HAP-1 (cell line): ENCODE measurements around the gene EML5.

Experiments
- DNase-seq, 2 experiments: peaks; one replicate each; pipeline ENCODE4 v3.0.0-alpha.2; 2016 to 2020; ENCODE audit warnings: low spot score in 2 of 2
- H3K27me3 ChIP-seq: fragments of 250-450 bp; sonication (Bioruptor Pico); 2 replicates; pipeline ENCODE4 v1.5.1; 2020; ENCODE audit warnings: low read depth, mild to moderate bottlenecking, moderate library complexity
- H3K36me3 ChIP-seq: fragments of 250-450 bp; sonication (Bioruptor Pico); replicated peaks from 2 replicates; pipeline ENCODE4 v1.5.1; 2020; ENCODE audit warnings: mild to moderate bottlenecking
- H3K4me1 ChIP-seq: fragments of 250-450 bp; sonication (Bioruptor Pico); 2 replicates; pipeline ENCODE4 v1.5.1; 2020; ENCODE audit warnings: mild to moderate bottlenecking
- H3K4me3 ChIP-seq: fragments of 250-450 bp; sonication (Bioruptor Pico); 2 replicates; pipeline ENCODE4 v1.5.1; 2020; ENCODE audit warnings: mild to moderate bottlenecking, moderate library complexity
- H3K9me3 ChIP-seq: fragments of 250-450 bp; sonication (Bioruptor Pico); 2 replicates; pipeline ENCODE4 v1.5.1; 2020; ENCODE audit warnings: mild to moderate bottlenecking, moderate library complexity
- in situ Hi-C: fragments of 300-500 bp; cut with MboI; formaldehyde crosslinking; loops from 3 replicates; pipeline ENCODE4 v1.14.3; 2020; ENCODE audit warnings: low sequenced_read_pairs, inconsistent platforms, mixed read lengths

The EML5 gene

GRCh38 chr14:88616697-88617096 is 176.1 kb downstream of the EML5 start:
- Histone ChIP-seq H3K27me3 (no peaks in the 10 kb centered on the region), H3K9me3 (no peaks in the 10 kb centered on the region), H3K36me3 (peaks cover 27% of the 10 kb centered on the region), H3K4me3 (no peak overlapping the region), H3K4me1 (peaks cover 3% of the 10 kb centered on the region; the same call in 1 of the 2 replicates)
- DNase-seq, result no peak
- in situ Hi-C loops, result no loop called here

GRCh38 chr14:88614218-88614907 is 178.4 kb downstream of the EML5 start:
- Histone ChIP-seq H3K4me1 (peaks cover 3% of the 10 kb centered on the region; the same call in 1 of the 2 replicates), H3K9me3 (no peaks in the 10 kb centered on the region), H3K4me3 (no peak overlapping the region), H3K27me3 (no peaks in the 10 kb centered on the region), H3K36me3 (peaks cover 47% of the 10 kb centered on the region)
- DNase-seq, result no peak
- in situ Hi-C loops, result no loop called here

DNA sequence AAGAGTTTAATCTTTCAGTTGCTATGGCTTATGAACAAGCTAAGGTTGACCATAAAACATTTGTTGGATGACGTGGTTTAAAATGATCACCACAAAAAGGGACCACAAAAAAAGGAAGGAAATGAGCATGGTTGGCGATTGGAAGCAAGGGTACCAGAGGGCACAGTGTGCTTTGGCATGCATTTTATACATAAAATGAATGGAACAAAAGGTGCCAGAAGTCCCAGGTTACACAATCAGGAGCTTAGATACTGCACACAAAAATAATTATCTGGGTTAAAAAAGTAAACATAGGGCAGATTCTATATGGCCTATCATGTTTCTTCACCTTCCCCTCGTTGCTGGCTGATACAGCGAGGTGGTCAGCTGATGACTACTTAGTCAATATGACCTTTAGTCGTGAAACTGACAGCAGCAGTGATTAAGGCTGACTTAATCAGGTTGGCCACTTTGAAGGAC is 179.2 kb downstream of the EML5 start:
- H3K4me3 ChIP-seq, result no peak overlapping the region
- H3K36me3 ChIP-seq, result peaks cover 54% of the 10 kb centered on the region
- in situ Hi-C loops, result no loop called here
- no peaks in the 10 kb centered on the region for H3K9me3 ChIP-seq
- DNase-seq, result no peak
- H3K27me3 ChIP-seq, result no peaks in the 10 kb centered on the region
- peaks cover 3% of the 10 kb centered on the region; the same call in 1 of the 2 replicates for H3K4me1 ChIP-seq

GRCh38 chr14:88612981-88613380 is 179.8 kb downstream of the EML5 start:
- in situ Hi-C loops, result no loop called here
- no peaks in the 10 kb centered on the region for H3K9me3 ChIP-seq
- H3K4me1 ChIP-seq, result no peaks in the 10 kb centered on the region
- no peaks in the 10 kb centered on the region for H3K27me3 ChIP-seq
- no peak for DNase-seq
- H3K4me3 ChIP-seq, result no peak overlapping the region
- peaks cover 58% of the 10 kb centered on the region for H3K36me3 ChIP-seq

DNA sequence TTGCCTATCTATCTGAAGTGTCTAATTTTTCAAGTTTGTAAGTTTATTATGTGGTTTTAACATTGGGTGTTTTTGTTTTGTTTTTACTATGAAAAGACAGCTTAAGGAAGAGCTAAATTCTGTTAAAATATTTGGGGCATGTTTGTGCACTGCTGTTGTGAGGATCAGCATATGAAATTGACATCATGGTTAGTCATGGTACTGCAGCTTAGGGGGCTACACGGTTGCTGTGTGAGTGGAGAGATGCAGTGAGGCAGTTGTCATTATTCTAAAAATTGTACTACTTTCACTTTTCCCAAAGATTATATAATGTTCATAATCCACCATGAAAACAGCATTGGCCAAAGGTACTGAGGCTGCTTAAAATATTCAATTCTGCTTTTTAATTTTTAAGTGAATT is 180.9 kb downstream of the EML5 start:
- no peak for DNase-seq
- no peaks in the 10 kb centered on the region for H3K9me3 ChIP-seq
- H3K27me3 ChIP-seq, result no peaks in the 10 kb centered on the region
- H3K4me1 ChIP-seq, result no peaks in the 10 kb centered on the region
- no peak overlapping the region for H3K4me3 ChIP-seq
- H3K36me3 ChIP-seq, result peaks cover 58% of the 10 kb centered on the region
- in situ Hi-C loops, result no loop called here

GRCh38 chr14:88607829-88608228 is 184.9 kb downstream of the EML5 start:
- Histone ChIP-seq H3K4me1 (no peaks in the 10 kb centered on the region), H3K27me3 (no peaks in the 10 kb centered on the region), H3K9me3 (no peaks in the 10 kb centered on the region), H3K4me3 (no peak overlapping the region), H3K36me3 (peaks cover 59% of the 10 kb centered on the region)
- in situ Hi-C loops, result no loop called here
- DNase-seq, result no peak

GRCh38 chr14:88605594-88605993 is 187.2 kb downstream of the EML5 start:
- DNase-seq, result no peak
- Histone ChIP-seq H3K9me3 (no peaks in the 10 kb centered on the region), H3K4me3 (no peak overlapping the region), H3K27me3 (no peaks in the 10 kb centered on the region), H3K4me1 (no peaks in the 10 kb centered on the region), H3K36me3 (peaks cover 54% of the 10 kb centered on the region)
- in situ Hi-C loops, result no loop called here

GRCh38 chr14:88604212-88604611 is 188.5 kb downstream of the EML5 start:
- no peaks in the 10 kb centered on the region for H3K9me3 ChIP-seq
- in situ Hi-C loops, result no loop called here
- H3K4me1 ChIP-seq, result no peaks in the 10 kb centered on the region
- H3K27me3 ChIP-seq, result no peaks in the 10 kb centered on the region
- no peak overlapping the region for H3K4me3 ChIP-seq
- H3K36me3 ChIP-seq, result peaks cover 45% of the 10 kb centered on the region
- DNase-seq, result no peak

- no peaks in the 10 kb centered on the region for H3K9me3 ChIP-seq
- DNase-seq, result no peak
- no peak overlapping the region for H3K4me3 ChIP-seq
- in situ Hi-C loops, result no loop called here
- no peaks in the 10 kb centered on the region for H3K4me1 ChIP-seq
- no peaks in the 10 kb centered on the region for H3K27me3 ChIP-seq
- peaks cover 47% of the 10 kb centered on the region for H3K36me3 ChIP-seq
These were observed 192.9 kb downstream of the EML5 start for GRCh38 chr14:88599761-88600439.

DNA sequence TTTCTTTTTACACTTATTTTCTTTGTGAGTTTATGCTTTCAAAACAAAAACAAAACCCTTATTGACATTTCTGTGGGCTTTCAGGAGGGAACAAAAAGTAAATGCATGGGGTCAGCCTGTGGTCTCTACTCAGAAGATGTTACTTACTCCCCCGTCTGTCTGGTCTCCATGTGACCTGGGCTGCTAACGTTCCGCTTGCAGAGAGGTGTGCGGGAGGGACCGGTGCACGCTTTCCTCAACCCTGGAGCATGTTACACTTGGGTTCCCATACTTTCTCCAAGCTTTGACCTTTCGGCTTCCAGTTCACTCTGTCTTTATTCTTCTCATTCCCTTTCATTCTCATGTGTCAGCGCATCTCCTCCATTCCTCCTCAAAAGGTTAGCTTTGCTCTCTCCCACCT is 193.4 kb downstream of the EML5 start:
- Histone ChIP-seq H3K9me3 (no peaks in the 10 kb centered on the region), H3K4me3 (no peak overlapping the region), H3K36me3 (peaks cover 46% of the 10 kb centered on the region), H3K27me3 (no peaks in the 10 kb centered on the region), H3K4me1 (no peaks in the 10 kb centered on the region)
- in situ Hi-C loops, result no loop called here
- no peak for DNase-seq

- Histone ChIP-seq H3K4me3 (no peak overlapping the region), H3K36me3 (peaks cover 40% of the 10 kb centered on the region), H3K4me1 (no peaks in the 10 kb centered on the region), H3K27me3 (no peaks in the 10 kb centered on the region), H3K9me3 (no peaks in the 10 kb centered on the region)
- in situ Hi-C loops, result no loop called here
- no peak for DNase-seq
These were observed 194.6 kb downstream of the EML5 start for GRCh38 chr14:88598097-88598675.

GRCh38 chr14:88597601-88598000 is 195.2 kb downstream of the EML5 start:
- Histone ChIP-seq H3K27me3 (no peaks in the 10 kb centered on the region), H3K36me3 (peaks cover 35% of the 10 kb centered on the region), H3K9me3 (no peaks in the 10 kb centered on the region), H3K4me3 (no peak overlapping the region), H3K4me1 (no peaks in the 10 kb centered on the region)
- in situ Hi-C loops, result no loop called here
- no peak for DNase-seq

DNA sequence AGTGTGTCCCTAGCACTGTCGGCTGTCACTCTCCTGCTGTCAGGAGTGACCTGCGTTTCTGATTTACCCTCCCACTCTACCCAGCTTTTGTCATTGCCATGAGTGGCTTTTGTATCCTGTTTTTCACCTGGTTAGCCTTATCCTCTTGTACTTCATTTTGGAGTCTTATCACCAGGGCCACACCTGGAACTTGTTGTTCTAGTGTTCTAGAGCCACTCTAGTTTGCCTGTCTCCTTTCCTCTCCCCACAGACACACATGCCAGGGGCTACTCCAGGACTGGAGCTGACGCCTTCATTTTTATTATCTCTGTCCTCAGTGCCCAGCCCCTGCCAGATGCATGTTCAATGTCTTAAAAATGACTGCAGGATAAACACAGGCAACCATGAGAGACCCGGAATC is 195.7 kb downstream of the EML5 start:
- no peaks in the 10 kb centered on the region for H3K9me3 ChIP-seq
- H3K27me3 ChIP-seq, result no peaks in the 10 kb centered on the region
- DNase-seq, result no peak
- H3K4me1 ChIP-seq, result no peaks in the 10 kb centered on the region
- in situ Hi-C loops, result no loop called here
- no peak overlapping the region for H3K4me3 ChIP-seq
- H3K36me3 ChIP-seq, result peaks cover 35% of the 10 kb centered on the region

GRCh38 chr14:88592031-88592430 is 200.7 kb downstream of the EML5 start:
- Histone ChIP-seq H3K4me3 (no peak overlapping the region), H3K9me3 (no peaks in the 10 kb centered on the region), H3K4me1 (no peaks in the 10 kb centered on the region), H3K36me3 (peaks cover 12% of the 10 kb centered on the region), H3K27me3 (no peaks in the 10 kb centered on the region)
- DNase-seq, result no peak
- in situ Hi-C loops, result no loop called here
